Stimulated activated memory B cell treated with anti-CD40 and anti-IgM and Interleukin-4, amounts not matched to agents 10 μg/mL and 1 μg/mL and 100 μg/mL, for 72 hours (primary cell): Measurements from ENCODE around the gene PRKN.
"Not testable (repeated sequence)": the region's sequence is repeated elsewhere in the genome, so short reads cannot be mapped to it uniquely, and the experiment has no call there.

Source experiments
- ATAC-seq: fragments of 150-1000 bp; cut with Tn5 transposase; 2 replicates; pipeline ENCODE4 v1.10.0; 2021
- H3K27ac Mint-ChIP-seq: one replicate; pipeline ENCODE4 v1.8.0; 2022; ENCODE audit warnings: mild to moderate bottlenecking, mixed read lengths
- H3K27me3 Mint-ChIP-seq: one replicate; pipeline ENCODE4 v1.8.0; 2022; ENCODE audit warnings: mixed read lengths
- H3K36me3 Mint-ChIP-seq: one replicate; pipeline ENCODE4 v1.8.0; 2022; ENCODE audit warnings: mixed read lengths
- H3K4me1 Mint-ChIP-seq: one replicate; pipeline ENCODE4 v1.8.0; 2022; ENCODE audit warnings: mixed read lengths
- H3K4me3 Mint-ChIP-seq: one replicate; pipeline ENCODE4 v1.8.0; 2022; ENCODE audit warnings: mild to moderate bottlenecking, moderate library complexity, mixed read lengths
- H3K9me3 Mint-ChIP-seq: one replicate; pipeline ENCODE4 v1.8.0; 2022; ENCODE audit warnings: mixed read lengths

Gene PRKN

GRCh38 chr6:161889324-161889723 is 838.2 kb downstream of the PRKN start:
- no peaks in the 10 kb centered on the region for H3K27me3 Mint-ChIP-seq
- ATAC-seq: no peak
- peaks cover 2% of the 10 kb centered on the region for H3K9me3 Mint-ChIP-seq
- H3K36me3 Mint-ChIP-seq: no peaks in the 10 kb centered on the region
- no peak overlapping the region for H3K27ac Mint-ChIP-seq
- no peak overlapping the region for H3K4me3 Mint-ChIP-seq
- H3K4me1 Mint-ChIP-seq: no peaks in the 10 kb centered on the region

GRCh38 chr6:161886545-161886944 is 841.0 kb downstream of the PRKN start:
- not testable (repeated sequence) for H3K4me3 Mint-ChIP-seq, H3K4me1 Mint-ChIP-seq, ATAC-seq, H3K27me3 Mint-ChIP-seq, H3K27ac Mint-ChIP-seq, H3K36me3 Mint-ChIP-seq, H3K9me3 Mint-ChIP-seq

- ATAC-seq: no peak
- H3K36me3 Mint-ChIP-seq: no peaks in the 10 kb centered on the region
- no peaks in the 10 kb centered on the region for H3K4me1 Mint-ChIP-seq
- H3K4me3 Mint-ChIP-seq: no peak overlapping the region
- H3K27ac Mint-ChIP-seq: no peak overlapping the region
- H3K27me3 Mint-ChIP-seq: no peaks in the 10 kb centered on the region
- H3K9me3 Mint-ChIP-seq: no peaks in the 10 kb centered on the region
These were observed 842.8 kb downstream of the PRKN start for GRCh38 chr6:161884782-161885181.

- H3K4me1 Mint-ChIP-seq: no peaks in the 10 kb centered on the region
- H3K4me3 Mint-ChIP-seq: no peak overlapping the region
- no peaks in the 10 kb centered on the region for H3K27me3 Mint-ChIP-seq
- no peak for ATAC-seq
- no peak overlapping the region for H3K27ac Mint-ChIP-seq
- H3K36me3 Mint-ChIP-seq: no peaks in the 10 kb centered on the region
- no peaks in the 10 kb centered on the region for H3K9me3 Mint-ChIP-seq
These were observed 845.3 kb downstream of the PRKN start for GRCh38 chr6:161882196-161882765.

GRCh38 chr6:161880056-161880455 is 847.5 kb downstream of the PRKN start:
- Mint-ChIP-seq H3K36me3 (no peaks in the 10 kb centered on the region), H3K27ac (no peak overlapping the region), H3K4me1 (no peaks in the 10 kb centered on the region), H3K27me3 (no peaks in the 10 kb centered on the region), H3K9me3 (no peaks in the 10 kb centered on the region), H3K4me3 (no peak overlapping the region)
- no peak for ATAC-seq

- Mint-ChIP-seq H3K27me3 (no peaks in the 10 kb centered on the region), H3K27ac (no peak overlapping the region), H3K36me3 (no peaks in the 10 kb centered on the region), H3K4me3 (no peak overlapping the region), H3K4me1 (no peaks in the 10 kb centered on the region), H3K9me3 (no peaks in the 10 kb centered on the region)
- no peak for ATAC-seq
These were observed 851.3 kb downstream of the PRKN start for GRCh38 chr6:161876231-161876630.

GRCh38 chr6:161870236-161870901 is 857.2 kb downstream of the PRKN start:
- H3K4me3 Mint-ChIP-seq: no peak overlapping the region
- H3K4me1 Mint-ChIP-seq: no peaks in the 10 kb centered on the region
- no peak overlapping the region for H3K27ac Mint-ChIP-seq

GRCh38 chr6:161869491-161869890 is 858.1 kb downstream of the PRKN start:
- Mint-ChIP-seq H3K27ac (no peak overlapping the region), H3K36me3 (no peaks in the 10 kb centered on the region), H3K4me3 (no peak overlapping the region), H3K4me1 (no peaks in the 10 kb centered on the region), H3K27me3 (no peaks in the 10 kb centered on the region), H3K9me3 (no peaks in the 10 kb centered on the region)
- no peak for ATAC-seq

More at GRCh38 chr6:161870236-161870901, 857.2 kb downstream of the PRKN start:
- H3K27me3 Mint-ChIP-seq: no peaks in the 10 kb centered on the region
- H3K36me3 Mint-ChIP-seq: no peaks in the 10 kb centered on the region
- no peaks in the 10 kb centered on the region for H3K9me3 Mint-ChIP-seq
- ATAC-seq: no peak

- Mint-ChIP-seq H3K9me3 (no peaks in the 10 kb centered on the region), H3K4me3 (no peak overlapping the region), H3K27ac (no peak overlapping the region), H3K27me3 (no peaks in the 10 kb centered on the region), H3K4me1 (no peaks in the 10 kb centered on the region), H3K36me3 (no peaks in the 10 kb centered on the region)
- ATAC-seq: no peak
These were observed 861.0 kb downstream of the PRKN start for GRCh38 chr6:161866570-161866969.

- not testable (repeated sequence) for H3K4me1 Mint-ChIP-seq, ATAC-seq, H3K36me3 Mint-ChIP-seq, H3K27ac Mint-ChIP-seq, H3K27me3 Mint-ChIP-seq, H3K4me3 Mint-ChIP-seq, H3K9me3 Mint-ChIP-seq
These were observed 866.5 kb downstream of the PRKN start for GRCh38 chr6:161861061-161861460.

- no peak overlapping the region for H3K27ac Mint-ChIP-seq
- H3K36me3 Mint-ChIP-seq: no peaks in the 10 kb centered on the region
- ATAC-seq: no peak
- no peaks in the 10 kb centered on the region for H3K27me3 Mint-ChIP-seq
- no peaks in the 10 kb centered on the region for H3K4me1 Mint-ChIP-seq
- no peak overlapping the region for H3K4me3 Mint-ChIP-seq
- H3K9me3 Mint-ChIP-seq: no peaks in the 10 kb centered on the region
These were observed 873.9 kb downstream of the PRKN start for GRCh38 chr6:161853657-161854056.

GRCh38 chr6:161851486-161851885 is 876.1 kb downstream of the PRKN start:
- not testable (repeated sequence) for ATAC-seq, H3K27ac Mint-ChIP-seq, H3K9me3 Mint-ChIP-seq, H3K4me1 Mint-ChIP-seq, H3K4me3 Mint-ChIP-seq, H3K36me3 Mint-ChIP-seq, H3K27me3 Mint-ChIP-seq

GRCh38 chr6:161850562-161850961 is 877.0 kb downstream of the PRKN start:
- no peak overlapping the region for H3K27ac Mint-ChIP-seq
- H3K9me3 Mint-ChIP-seq: no peaks in the 10 kb centered on the region
- H3K4me3 Mint-ChIP-seq: no peak overlapping the region
- H3K36me3 Mint-ChIP-seq: no peaks in the 10 kb centered on the region
- H3K4me1 Mint-ChIP-seq: no peaks in the 10 kb centered on the region
- H3K27me3 Mint-ChIP-seq: no peaks in the 10 kb centered on the region
- ATAC-seq: no peak

GRCh38 chr6:161847628-161848027 is 879.9 kb downstream of the PRKN start:
- Mint-ChIP-seq H3K27me3 (no peaks in the 10 kb centered on the region), H3K4me1 (no peaks in the 10 kb centered on the region), H3K4me3 (no peak overlapping the region), H3K36me3 (no peaks in the 10 kb centered on the region), H3K9me3 (no peaks in the 10 kb centered on the region), H3K27ac (no peak overlapping the region)
- ATAC-seq: no peak

- Mint-ChIP-seq H3K27me3 (no peaks in the 10 kb centered on the region), H3K27ac (no peak overlapping the region), H3K9me3 (no peaks in the 10 kb centered on the region), H3K36me3 (no peaks in the 10 kb centered on the region), H3K4me1 (no peaks in the 10 kb centered on the region), H3K4me3 (no peak overlapping the region)
- no peak for ATAC-seq
These were observed 882.8 kb downstream of the PRKN start for GRCh38 chr6:161844804-161845203.

GRCh38 chr6:161843066-161843465 is 884.5 kb downstream of the PRKN start:
- no peak for ATAC-seq
- Mint-ChIP-seq H3K36me3 (no peaks in the 10 kb centered on the region), H3K4me1 (no peaks in the 10 kb centered on the region), H3K4me3 (no peak overlapping the region), H3K27me3 (no peaks in the 10 kb centered on the region), H3K9me3 (no peaks in the 10 kb centered on the region), H3K27ac (no peak overlapping the region)
